GM12864 (cell line): Measurements from ENCODE around the gene SLC43A1.

Experiments used
- DNase-seq: peaks from one replicate; pipeline ENCODE4 v3.0.0-alpha.2; 2011; ENCODE audit warnings: low read depth
- H3K4me3 ChIP-seq: 2 replicates; pipeline ENCODE4 v1.5.1; 2011; ENCODE audit warnings: mild to moderate bottlenecking, low read depth, low read length, control low read depth
- CTCF ChIP-seq: IDR thresholded peaks from 2 replicates; pipeline ENCODE4 v1.5.1; 2011; ENCODE audit warnings: low read depth, mild to moderate bottlenecking, moderate library complexity, low read length, control low read depth, inconsistent platforms; ENCODE audit errors: missing control alignments

The SLC43A1 gene

GRCh38 chr11:57475191-57475590 lies 40.3 kb downstream of the SLC43A1 start:
- H3K4me3 ChIP-seq: no peak overlapping the region
- DNase-seq: no peak
- no peak for TF ChIP-seq CTCF

- DNase-seq: no peak
- no peak overlapping the region for H3K4me3 ChIP-seq
- no peak for TF ChIP-seq CTCF
Observed at GRCh38 chr11:57474803-57475115, 40.7 kb downstream of the SLC43A1 start.

- no peak for TF ChIP-seq CTCF
- no peak overlapping the region for H3K4me3 ChIP-seq
- DNase-seq: no peak
Observed at GRCh38 chr11:57474017-57474802, 41.3 kb downstream of the SLC43A1 start.

GRCh38 chr11:57473285-57473841 lies 42.1 kb downstream of the SLC43A1 start:
- no peak overlapping the region for H3K4me3 ChIP-seq
- TF ChIP-seq CTCF: no peak
- no peak for DNase-seq

GRCh38 chr11:57471496-57471895 lies 44.0 kb downstream of the SLC43A1 start:
- no peak for TF ChIP-seq CTCF
- no peak overlapping the region for H3K4me3 ChIP-seq
- no peak for DNase-seq

- no peak overlapping the region for H3K4me3 ChIP-seq
- no peak for TF ChIP-seq CTCF
- no peak for DNase-seq
Observed at GRCh38 chr11:57469268-57469667, 46.2 kb downstream of the SLC43A1 start.

GRCh38 chr11:57468276-57468675 lies 47.2 kb downstream of the SLC43A1 start:
- no peak for TF ChIP-seq CTCF
- DNase-seq: no peak
- H3K4me3 ChIP-seq: no peak overlapping the region
